IMR-90 (cell line): ENCODE measurements around the gene ENTPD7. TPM values are rescaled to one million over a fixed set of nuclear protein-coding genes. Genes with fewer than 3 reads are reported as not detected.

Experiments
- ATAC-seq: fragments of 200-7000 bp; cut with Tn5 transposase; 2 replicates; pipeline ENCODE4 v1.9.1; 2020; ENCODE audit warnings: low read depth, mild to moderate bottlenecking, moderate library complexity
- BruUV-seq: library from RNA; stranded (reverse); fragments of 400-500 nt; replicated peaks from 2 replicates; lab custom pipeline; 2021; lab: Mats Ljungman, UMichigan
- CTCF ChIA-PET: fragments of 300-600 bp; formaldehyde crosslinking; extraction: SDS; loops from one replicate; lab custom pipeline; 2021; ENCODE audit warnings: antibody characterized with exemption; lab: Yijun Ruan, JAX
- POLR2A ChIA-PET: fragments of 300-600 bp; sonication (Branson Sonifier 250); formaldehyde crosslinking; loops from one replicate; lab custom pipeline; 2022; ENCODE audit warnings: antibody characterized with exemption; ENCODE audit not compliant: unreplicated experiment; lab: Charles Lee
- DNase-seq: peaks from one replicate; pipeline ENCODE4 v3.0.0; 2013
- H2AFZ ChIP-seq: replicated peaks from 2 replicates; pipeline ENCODE3; 2013; ENCODE audit warnings: low read length, mild to moderate bottlenecking; ENCODE audit not compliant: poor library complexity
- H2AK5ac ChIP-seq: 2 replicates; pipeline ENCODE4 v1.6.1; 2013; ENCODE audit warnings: low read depth, low read length, inconsistent platforms
- H2AK9ac ChIP-seq: replicated peaks from 2 replicates; pipeline ENCODE3; 2013; ENCODE audit warnings: mild to moderate bottlenecking, low read depth, low read length, moderate library complexity; ENCODE audit not compliant: poor library complexity
- H2BK120ac ChIP-seq: 2 replicates; pipeline ENCODE4 v1.6.1; 2013; ENCODE audit warnings: low read depth, low read length, inconsistent platforms
- H2BK15ac ChIP-seq: 3 replicates; pipeline ENCODE4 v1.6.1; 2013; ENCODE audit warnings: low read depth, low read length, inconsistent platforms
- H2BK20ac ChIP-seq: 2 replicates; pipeline ENCODE4 v1.6.1; 2013; ENCODE audit warnings: low read depth, mild to moderate bottlenecking, inconsistent platforms, low read length, moderate library complexity
- H2BK5ac ChIP-seq: 2 replicates; pipeline ENCODE4 v1.6.1; 2013; ENCODE audit warnings: mild to moderate bottlenecking, low read depth, low read length, inconsistent platforms; ENCODE audit not compliant: poor library complexity, severe bottlenecking
- H3K14ac ChIP-seq: replicated peaks from 2 replicates; pipeline ENCODE4 v1.6.1; 2013; ENCODE audit warnings: low read depth, low read length, inconsistent platforms
- H3K18ac ChIP-seq: 2 replicates; pipeline ENCODE4 v1.6.1; 2013; ENCODE audit warnings: low read depth, low read length, control low read depth
- H3K23ac ChIP-seq: 2 replicates; pipeline ENCODE4 v1.6.1; 2013; ENCODE audit warnings: low read depth, low read length, inconsistent platforms
- H3K27ac ChIP-seq: 2 replicates; pipeline ENCODE4 v1.5.1; 2013; ENCODE audit warnings: mild to moderate bottlenecking, control low read depth, low read length; ENCODE audit not compliant: insufficient read depth
- H3K27me3 ChIP-seq: 2 replicates; pipeline ENCODE4 v1.6.1; 2013; ENCODE audit warnings: low read length; ENCODE audit not compliant: control insufficient read depth, insufficient read depth
- H3K36me3 ChIP-seq: 2 replicates; pipeline ENCODE4 v1.6.1; 2013; ENCODE audit warnings: low read length, mixed read lengths; ENCODE audit not compliant: control insufficient read depth, insufficient read depth
- H3K4ac ChIP-seq: 2 replicates; pipeline ENCODE4 v1.6.1; 2013; ENCODE audit warnings: low read depth, low read length, inconsistent platforms
- H3K4me1 ChIP-seq: 2 replicates; pipeline ENCODE4 v1.6.1; 2013; ENCODE audit warnings: low read length, mixed read lengths; ENCODE audit not compliant: control insufficient read depth, insufficient read depth
- H3K4me2 ChIP-seq: 2 replicates; pipeline ENCODE4 v1.6.1; 2013; ENCODE audit warnings: low read depth, mild to moderate bottlenecking, control low read depth, low read length, moderate library complexity
- H3K4me3 ChIP-seq: 2 replicates; pipeline ENCODE4 v1.5.1; 2013; ENCODE audit warnings: low read depth, mild to moderate bottlenecking, control low read depth, low read length, moderate library complexity; ENCODE audit not compliant: insufficient read depth
- H3K56ac ChIP-seq: 2 replicates; pipeline ENCODE4 v1.6.1; 2013; ENCODE audit warnings: low read length, inconsistent platforms; ENCODE audit not compliant: insufficient read depth; ENCODE audit errors: extremely low read depth
- H3K79me1 ChIP-seq, 2 experiments: 2 replicates each; pipeline ENCODE4 v1.6.1; 2013; ENCODE audit warnings: low read length in 2 of 2, inconsistent platforms in 1 of 2, low read depth in 1 of 2
- H3K9ac ChIP-seq: 2 replicates; pipeline ENCODE4 v1.6.1; 2013; ENCODE audit warnings: low read depth, low read length, control low read depth
- H3K9me1 ChIP-seq: 2 replicates; pipeline ENCODE4 v1.6.1; 2013; ENCODE audit warnings: low read length, inconsistent platforms; ENCODE audit not compliant: insufficient read depth
- H3K9me3 ChIP-seq: 2 replicates; pipeline ENCODE4 v1.6.1; 2013; ENCODE audit warnings: low read length; ENCODE audit not compliant: control insufficient read depth, insufficient read depth
- H4K20me1 ChIP-seq: 2 replicates; pipeline ENCODE4 v1.6.1; 2013; ENCODE audit warnings: low read length, inconsistent platforms; ENCODE audit not compliant: insufficient read depth
- H4K5ac ChIP-seq: 2 replicates; pipeline ENCODE4 v1.6.1; 2013; ENCODE audit warnings: mild to moderate bottlenecking, low read depth, low read length, control low read depth
- H4K8ac ChIP-seq, 2 experiments: 2 replicates each; pipeline ENCODE4 v1.6.1; 2013; ENCODE audit warnings: low read depth in 2 of 2, low read length in 2 of 2, control low read depth in 1 of 2, inconsistent platforms in 1 of 2
- H4K91ac ChIP-seq: 2 replicates; pipeline ENCODE4 v1.6.1; 2013; ENCODE audit warnings: low read depth, low read length, inconsistent platforms; ENCODE audit not compliant: insufficient read depth
- BHLHE40 ChIP-seq: fragments of 150-350 bp; IDR thresholded peaks from 2 replicates; pipeline ENCODE4 v1.6.1; 2016; ENCODE audit warnings: mild to moderate bottlenecking, low read depth, low read length
- CHD1 ChIP-seq: IDR thresholded peaks from 2 replicates; pipeline ENCODE4 v1.6.1; 2012; ENCODE audit warnings: low read depth, low read length, improper control_type of control experiment
- ELK1 ChIP-seq: fragments of 150-350 bp; IDR thresholded peaks from 2 replicates; pipeline ENCODE4 v1.6.1; 2016; ENCODE audit warnings: low read depth, mild to moderate bottlenecking, low read length, moderate library complexity, borderline replicate concordance
- FOS ChIP-seq: fragments of 150-350 bp; IDR thresholded peaks from 2 replicates; pipeline ENCODE4 v1.6.1; 2016; ENCODE audit warnings: low read depth, low read length
- MAFK ChIP-seq: IDR thresholded peaks from 2 replicates; pipeline ENCODE4 v1.6.1; 2012; ENCODE audit warnings: low read depth, low read length, improper control_type of control experiment
- MXI1 ChIP-seq: IDR thresholded peaks from 2 replicates; pipeline ENCODE4 v1.6.1; 2012; ENCODE audit warnings: low read depth, mild to moderate bottlenecking, low read length, moderate library complexity, borderline replicate concordance
- NFE2L2 ChIP-seq: fragments of 150-350 bp; IDR thresholded peaks from 2 replicates; pipeline ENCODE4 v1.6.1; 2016; ENCODE audit warnings: low read depth, mild to moderate bottlenecking, low read length
- POLR2A ChIP-seq: IDR thresholded peaks from 2 replicates; pipeline ENCODE4 v1.6.1; 2012; ENCODE audit warnings: mild to moderate bottlenecking, low read depth, low read length
- RAD21 ChIP-seq: IDR thresholded peaks from 2 replicates; pipeline ENCODE4 v1.6.1; 2012; ENCODE audit warnings: low read length, improper control_type of control experiment
- RFX5 ChIP-seq: IDR thresholded peaks from 2 replicates; pipeline ENCODE4 v1.8.0; 2012; ENCODE audit warnings: low read depth, mild to moderate bottlenecking, low read length, moderate library complexity
- SMC3 ChIP-seq: fragments of 150-350 bp; IDR thresholded peaks from 2 replicates; pipeline ENCODE4 v1.6.1; 2016; ENCODE audit warnings: low read depth, mild to moderate bottlenecking, antibody characterized with exemption, low read length, moderate library complexity
- USF2 ChIP-seq: fragments of 150-350 bp; IDR thresholded peaks from 2 replicates; pipeline ENCODE4 v1.6.1; 2017; ENCODE audit warnings: mild to moderate bottlenecking, antibody characterized with exemption, low read length, low read depth
- WGBS, 2 experiments: methylation state at CpG; one replicate each; pipeline versions ENCODE4 v1.1.5 to v1.1.7; 2013; ENCODE audit warnings: missing lambda C conversion rate in 2 of 2; ENCODE audit not compliant: insufficient read length in 1 of 2; ENCODE audit errors: extremely low coverage in 2 of 2; 5-methylcytosine and 5-hydroxymethylcytosine counted together
- dilution Hi-C: fragments of 300-500 bp; cut with HindIII; formaldehyde crosslinking; loops from one replicate; pipeline ENCODE4 v1.14.3; 2018; ENCODE audit warnings: low sequenced_read_pairs; ENCODE audit not compliant: unreplicated experiment
- in situ Hi-C: fragments of 300-500 bp; cut with MboI; formaldehyde crosslinking; loops from 3 replicates; pipeline ENCODE4 v1.14.3; 2019; ENCODE audit warnings: low sequenced_read_pairs, inconsistent platforms, mixed read lengths
- intact Hi-C: fragments of 100-400 bp; cut with micrococcal nuclease; formaldehyde crosslinking; loops from 2 replicates; pipeline ENCODE4 v1.10.0; 2022
- polyA plus RNA-seq, 3 experiments: library from polyadenylated mRNA; depleted of rRNA; stranded (reverse); fragments of >200 nt; gene quantifications; 2 replicates each; pipeline ENCODE4 v1.2.3, GENCODE V29; 2012; ENCODE audit warnings: low replicate concordance in 1 of 3
- total RNA-seq: library from RNA; depleted of rRNA; stranded (reverse); fragments of >200 nt; gene quantifications from 2 replicates; pipeline ENCODE4 v1.2.3, GENCODE V29; 2012

The ENTPD7 gene
- total and polyA plus RNA-seq, 2 of the 4 experiments (the other 2 are of a cell fraction), result 8.0 to 23.3 TPM

- intact Hi-C loops (no loop called here), dilution Hi-C loops (no loop called here), in situ Hi-C loops (no loop called here)
- BruUV-seq, result no TSS peak
- no peak overlapping the region for H3K4ac ChIP-seq
- H3K27me3 ChIP-seq, result no peaks in the 10 kb centered on the region
- H2BK20ac ChIP-seq, result no peak overlapping the region
- H3K9ac ChIP-seq, result no peak overlapping the region
- H4K8ac ChIP-seq, result no peak overlapping the region
- no CpG with 5 or more reads among the region's 2 CpGs for WGBS, 2 experiments
- H2BK15ac ChIP-seq, result no peak overlapping the region
- CTCF ChIA-PET, result no interaction called here
- no peak overlapping the region for H2AK9ac ChIP-seq
- H3K4me3 ChIP-seq, result no peak overlapping the region
- TF ChIP-seq CHD1 (no peak), ELK1 (no peak), RFX5 (no peak), FOS (no peak), MXI1 (no peak), BHLHE40 (no peak), NFE2L2 (no peak), RAD21 (no peak), SMC3 (no peak), POLR2A (no peak), USF2 (no peak), MAFK (no peak)
- H3K36me3 ChIP-seq, result peaks cover 15% of the 10 kb centered on the region
- H2AK5ac ChIP-seq, result no peak overlapping the region
- H4K91ac ChIP-seq, result no peak overlapping the region
- ATAC-seq (no peak), DNase-seq (no peak)
- no peak overlapping the region for H3K14ac ChIP-seq
- no peak overlapping the region for H2AFZ ChIP-seq
- POLR2A ChIA-PET, result no interaction called here
- peaks cover 2% of the 10 kb centered on the region; the same call in 1 of the 2 replicates for H3K4me1 ChIP-seq
- H3K9me3 ChIP-seq, result no peaks in the 10 kb centered on the region
- no peak overlapping the region for H3K4me2 ChIP-seq
- H3K27ac ChIP-seq, result no peak overlapping the region
- no peaks in the 10 kb centered on the region for H4K20me1 ChIP-seq
- no peak overlapping the region for H2BK120ac ChIP-seq
- H4K5ac ChIP-seq, result no peak overlapping the region
- H3K23ac ChIP-seq, result no peak overlapping the region
- H3K56ac ChIP-seq, result no peak overlapping the region
- no peak overlapping the region for H3K18ac ChIP-seq
- H2BK5ac ChIP-seq, result peak overlapping the region; percentile 20
- H3K9me1 ChIP-seq, result no peaks in the 10 kb centered on the region; the same call in 1 of the 2 replicates
- peaks cover 6 to 12% of the 10 kb centered on the region in 2 experiments for H3K79me1 ChIP-seq
These were observed 26.3 kb downstream of the ENTPD7 start for GRCh38 chr10:99685597-99685967.
